Measurements from ENCODE around the gene PAPSS1.

DNA sequence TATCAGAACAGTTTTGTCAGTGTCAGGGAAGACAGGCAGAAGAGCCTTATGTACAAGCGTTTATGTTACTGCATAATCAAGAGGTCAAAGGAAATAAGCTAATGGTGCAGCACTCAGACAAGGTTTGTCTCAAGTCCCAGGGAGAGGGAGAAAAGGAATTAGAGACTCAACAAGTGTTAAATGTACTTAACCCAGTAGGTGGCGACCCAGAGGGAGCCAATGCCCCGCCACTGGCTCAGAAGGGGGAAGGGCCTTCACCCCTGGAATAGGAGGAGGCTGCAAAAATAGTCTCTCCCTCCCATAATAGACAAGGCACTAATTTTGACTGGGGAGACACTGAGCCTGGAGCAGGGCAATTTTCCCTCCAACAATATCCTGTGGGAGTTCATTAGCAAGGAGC lies 14.1 kb upstream of the PAPSS1 start:
- no peak for TF ChIP-seq EZH2 (IDR thresholded peaks at IDR 0.05; ENCODE audit: borderline replicate concordance, insufficient read depth, low read length, poor library complexity, severe bottlenecking)
- TF ChIP-seq, protein P1, sequence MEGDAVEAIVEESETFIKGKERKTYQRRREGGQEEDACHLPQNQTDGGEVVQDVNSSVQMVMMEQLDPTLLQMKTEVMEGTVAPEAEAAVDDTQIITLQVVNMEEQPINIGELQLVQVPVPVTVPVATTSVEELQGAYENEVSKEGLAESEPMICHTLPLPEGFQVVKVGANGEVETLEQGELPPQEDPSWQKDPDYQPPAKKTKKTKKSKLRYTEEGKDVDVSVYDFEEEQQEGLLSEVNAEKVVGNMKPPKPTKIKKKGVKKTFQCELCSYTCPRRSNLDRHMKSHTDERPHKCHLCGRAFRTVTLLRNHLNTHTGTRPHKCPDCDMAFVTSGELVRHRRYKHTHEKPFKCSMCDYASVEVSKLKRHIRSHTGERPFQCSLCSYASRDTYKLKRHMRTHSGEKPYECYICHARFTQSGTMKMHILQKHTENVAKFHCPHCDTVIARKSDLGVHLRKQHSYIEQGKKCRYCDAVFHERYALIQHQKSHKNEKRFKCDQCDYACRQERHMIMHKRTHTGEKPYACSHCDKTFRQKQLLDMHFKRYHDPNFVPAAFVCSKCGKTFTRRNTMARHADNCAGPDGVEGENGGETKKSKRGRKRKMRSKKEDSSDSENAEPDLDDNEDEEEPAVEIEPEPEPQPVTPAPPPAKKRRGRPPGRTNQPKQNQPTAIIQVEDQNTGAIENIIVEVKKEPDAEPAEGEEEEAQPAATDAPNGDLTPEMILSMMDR (IDR thresholded peaks at IDR 0.05; ENCODE audit: poor library complexity, severe bottlenecking): no peak
- TF ChIP-seq, protein P2, sequence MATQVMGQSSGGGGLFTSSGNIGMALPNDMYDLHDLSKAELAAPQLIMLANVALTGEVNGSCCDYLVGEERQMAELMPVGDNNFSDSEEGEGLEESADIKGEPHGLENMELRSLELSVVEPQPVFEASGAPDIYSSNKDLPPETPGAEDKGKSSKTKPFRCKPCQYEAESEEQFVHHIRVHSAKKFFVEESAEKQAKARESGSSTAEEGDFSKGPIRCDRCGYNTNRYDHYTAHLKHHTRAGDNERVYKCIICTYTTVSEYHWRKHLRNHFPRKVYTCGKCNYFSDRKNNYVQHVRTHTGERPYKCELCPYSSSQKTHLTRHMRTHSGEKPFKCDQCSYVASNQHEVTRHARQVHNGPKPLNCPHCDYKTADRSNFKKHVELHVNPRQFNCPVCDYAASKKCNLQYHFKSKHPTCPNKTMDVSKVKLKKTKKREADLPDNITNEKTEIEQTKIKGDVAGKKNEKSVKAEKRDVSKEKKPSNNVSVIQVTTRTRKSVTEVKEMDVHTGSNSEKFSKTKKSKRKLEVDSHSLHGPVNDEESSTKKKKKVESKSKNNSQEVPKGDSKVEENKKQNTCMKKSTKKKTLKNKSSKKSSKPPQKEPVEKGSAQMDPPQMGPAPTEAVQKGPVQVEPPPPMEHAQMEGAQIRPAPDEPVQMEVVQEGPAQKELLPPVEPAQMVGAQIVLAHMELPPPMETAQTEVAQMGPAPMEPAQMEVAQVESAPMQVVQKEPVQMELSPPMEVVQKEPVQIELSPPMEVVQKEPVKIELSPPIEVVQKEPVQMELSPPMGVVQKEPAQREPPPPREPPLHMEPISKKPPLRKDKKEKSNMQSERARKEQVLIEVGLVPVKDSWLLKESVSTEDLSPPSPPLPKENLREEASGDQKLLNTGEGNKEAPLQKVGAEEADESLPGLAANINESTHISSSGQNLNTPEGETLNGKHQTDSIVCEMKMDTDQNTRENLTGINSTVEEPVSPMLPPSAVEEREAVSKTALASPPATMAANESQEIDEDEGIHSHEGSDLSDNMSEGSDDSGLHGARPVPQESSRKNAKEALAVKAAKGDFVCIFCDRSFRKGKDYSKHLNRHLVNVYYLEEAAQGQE (IDR thresholded peaks at IDR 0.05; ENCODE audit: borderline replicate concordance): no peak
- no peak for TF ChIP-seq POLR2AphosphoS5 (IDR thresholded peaks at IDR 0.05)

All from neural cell (in vitro differentiated cells).